CD8-positive, alpha-beta memory T cell (primary cell): Measurements from ENCODE around the gene C15orf39. TPM values are rescaled to one million over a fixed set of nuclear protein-coding genes. Genes with fewer than 3 reads are reported as not detected.

Experiments used
- CTCF ChIA-PET: fragments of 350-600 bp; sonication (Branson Sonifier 250); formaldehyde crosslinking; loops from one replicate; lab custom pipeline; 2021; ENCODE audit warnings: antibody characterized with exemption; lab: Charles Lee
- POLR2A ChIA-PET: fragments of 350-600 bp; sonication (Branson Sonifier 250); formaldehyde crosslinking; loops from one replicate; lab custom pipeline; 2021; ENCODE audit warnings: antibody characterized with exemption; lab: Charles Lee
- DNase-seq, 5 donors: peaks; one replicate each; pipeline versions ENCODE4 v3.0.0 to v3.0.0-alpha.2; 2020 to 2022; ENCODE audit warnings: mixed read lengths in 1 of 5
- H3K27ac ChIP-seq: one replicate; pipeline ENCODE4 v1.7.0; 2013; ENCODE audit warnings: low read depth, mild to moderate bottlenecking, low read length, moderate library complexity
- H3K27me3 ChIP-seq: 2 replicates; pipeline ENCODE4 v1.7.0; 2013; ENCODE audit warnings: low read length, mild to moderate bottlenecking; ENCODE audit not compliant: insufficient read depth, poor library complexity, severe bottlenecking
- H3K36me3 ChIP-seq: 2 replicates; pipeline ENCODE4 v1.7.0; 2013; ENCODE audit warnings: mild to moderate bottlenecking, low read length, moderate library complexity; ENCODE audit not compliant: insufficient read depth
- H3K4me1 ChIP-seq: 2 replicates; pipeline ENCODE4 v1.7.0; 2013; ENCODE audit warnings: mild to moderate bottlenecking, low read length, moderate library complexity; ENCODE audit not compliant: insufficient read depth
- H3K4me3 ChIP-seq: 2 replicates; pipeline ENCODE4 v1.7.0; 2013; ENCODE audit warnings: mild to moderate bottlenecking, low read length
- H3K9me3 ChIP-seq: 2 replicates; pipeline ENCODE4 v1.7.0; 2013; ENCODE audit warnings: mild to moderate bottlenecking, low read length
- H3K27ac Mint-ChIP-seq, 8 donors: one replicate each; pipeline ENCODE4 v1.8.0; 2020 to 2021; ENCODE audit warnings: mixed read lengths in 8 of 8, mild to moderate bottlenecking in 6 of 8, inconsistent platforms in 3 of 8, moderate library complexity in 3 of 8
- H3K27me3 Mint-ChIP-seq, 2 donors: one replicate each; pipeline ENCODE4 v1.8.0; 2020 to 2021; ENCODE audit warnings: mixed read lengths in 2 of 2, mild to moderate bottlenecking in 1 of 2, moderate library complexity in 1 of 2
- H3K36me3 Mint-ChIP-seq, 3 donors: one replicate each; pipeline ENCODE4 v1.8.0; 2020 to 2021; ENCODE audit warnings: mixed read lengths in 3 of 3, inconsistent platforms in 1 of 3, mild to moderate bottlenecking in 1 of 3
- H3K4me1 Mint-ChIP-seq, 3 donors: one replicate each; pipeline ENCODE4 v1.8.0; 2020 to 2021; ENCODE audit warnings: mixed read lengths in 3 of 3, inconsistent platforms in 1 of 3, mild to moderate bottlenecking in 1 of 3
- H3K4me3 Mint-ChIP-seq, 7 donors: one replicate each; pipeline ENCODE4 v1.8.0; 2020 to 2021; ENCODE audit warnings: mixed read lengths in 7 of 7, mild to moderate bottlenecking in 6 of 7, moderate library complexity in 4 of 7, inconsistent platforms in 2 of 7
- H3K9me3 Mint-ChIP-seq, 5 donors: one replicate each; pipeline ENCODE4 v1.8.0; 2020 to 2022; ENCODE audit warnings: mixed read lengths in 5 of 5, mild to moderate bottlenecking in 3 of 5, moderate library complexity in 2 of 5, inconsistent platforms in 1 of 5
- polyA plus RNA-seq: library from polyadenylated mRNA; unstranded; fragments of 300-500 nt; fragmentation: Illumina TruSeq; gene quantifications from one replicate; pipeline ENCODE4 v1.2.3, GENCODE V29; 2021
- total RNA-seq, 2 experiments: library from RNA; stranded (reverse); gene quantifications; one replicate each; pipeline ENCODE4 v1.2.3, GENCODE V29; 2021

The C15orf39 gene
- total and polyA plus RNA-seq, 3 experiments from 2014 or later, result 6.1 to 32.0 (median 29.8) TPM

DNA sequence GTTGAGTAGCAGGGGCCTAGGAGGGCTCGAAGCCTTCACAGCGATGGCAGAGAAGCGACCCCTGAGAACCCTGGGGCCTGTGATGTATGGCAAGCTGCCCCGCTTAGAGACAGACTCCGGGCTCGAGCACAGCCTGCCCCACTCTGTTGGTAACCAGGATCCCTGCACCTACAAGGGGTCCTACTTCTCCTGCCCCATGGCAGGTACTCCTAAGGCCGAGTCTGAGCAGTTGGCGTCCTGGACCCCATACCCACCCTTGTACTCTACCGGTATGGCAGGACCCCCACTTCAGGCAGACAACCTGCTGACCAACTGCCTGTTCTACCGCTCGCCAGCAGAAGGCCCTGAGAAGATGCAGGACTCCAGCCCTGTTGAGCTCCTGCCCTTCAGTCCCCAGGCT lies 4.3 kb downstream of the C15orf39 start:
- peaks cover 26% of the 10 kb centered on the region for H3K36me3 ChIP-seq
- Mint-ChIP-seq H3K27ac (peak overlapping the region in 1 of 8 donors; percentile 32), H3K36me3 (peaks cover 0 to 55% (median 2%) of the 10 kb centered on the region in 3 donors), H3K9me3 (no peaks in the 10 kb centered on the region), H3K4me1 (peaks cover 39 to 59% (median 44%) of the 10 kb centered on the region in 3 donors), H3K4me3 (no peak overlapping the region), H3K27me3 (peaks cover 0 to 1% of the 10 kb centered on the region in 2 donors)
- ChIA-PET POLR2A (interaction anchor here (0.6 kb wide), 1 partner anchor 1150 kb away, joined by 6 read pairs; no protein-coding TSS in a partner anchor), CTCF (interaction anchor here (4.4 kb wide), 1 partner anchor 176 kb away, joined by 57 read pairs; no protein-coding TSS in a partner anchor)
- no peaks in the 10 kb centered on the region for H3K27me3 ChIP-seq
- H3K4me1 ChIP-seq, result peaks cover 30% of the 10 kb centered on the region
- H3K4me3 ChIP-seq, result no peak overlapping the region
- no peak for DNase-seq
- no peaks in the 10 kb centered on the region for H3K9me3 ChIP-seq
- no peak overlapping the region for H3K27ac ChIP-seq

DNA sequence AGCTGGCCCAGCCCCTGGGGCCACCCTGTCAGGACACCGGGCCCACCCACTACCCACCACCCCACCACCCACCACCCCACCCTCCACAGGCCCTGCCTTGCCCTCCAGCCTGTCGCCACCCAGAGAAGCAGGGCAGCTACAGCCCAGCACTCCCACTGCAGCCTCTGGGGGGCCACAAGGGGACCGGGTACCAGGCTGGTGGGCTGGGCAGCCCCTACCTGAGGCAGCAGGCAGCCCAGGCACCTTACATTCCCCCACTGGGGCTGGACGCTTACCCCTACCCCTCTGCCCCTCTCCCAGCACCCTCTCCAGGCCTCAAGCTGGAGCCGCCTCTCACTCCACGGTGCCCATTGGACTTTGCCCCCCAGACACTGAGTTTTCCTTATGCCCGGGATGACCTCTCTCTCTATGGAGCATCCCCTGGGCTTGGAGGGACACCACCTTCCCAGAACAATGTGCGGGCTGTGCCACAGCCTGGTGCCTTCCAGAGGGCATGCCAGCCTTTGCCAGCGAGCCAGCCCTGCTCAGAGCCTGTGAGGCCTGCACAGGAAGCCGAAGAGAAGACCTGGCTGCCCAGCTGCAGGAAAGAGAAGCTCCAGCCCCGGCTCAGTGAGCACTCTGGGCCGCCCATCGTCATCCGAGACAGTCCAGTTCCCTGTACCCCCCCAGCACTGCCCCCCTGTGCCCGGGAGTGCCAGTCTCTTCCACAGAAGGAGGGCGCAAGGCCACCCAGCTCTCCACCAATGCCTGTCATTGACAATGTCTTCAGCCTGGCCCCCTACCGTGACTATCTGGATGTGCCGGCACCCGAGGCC lies 5.3 kb downstream of the C15orf39 start:
- DNase-seq, result no peak
- peak overlapping the region in 1 of 8 donors; percentile 86 for H3K27ac Mint-ChIP-seq
- Histone ChIP-seq H3K4me1 (peaks cover 25% of the 10 kb centered on the region), H3K9me3 (no peaks in the 10 kb centered on the region), H3K27ac (no peak overlapping the region), H3K27me3 (no peaks in the 10 kb centered on the region), H3K4me3 (no peak overlapping the region), H3K36me3 (peaks cover 35% of the 10 kb centered on the region)
- ChIA-PET CTCF (interaction anchor here (1.5 to 4.4 kb wide), 3 partner anchors 164 to 178 kb away, joined by 6 to 57 read pairs (median 8); no protein-coding TSS in a partner anchor), POLR2A (no interaction called here)
- H3K27me3 Mint-ChIP-seq, result peaks cover 0 to 1% of the 10 kb centered on the region in 2 donors
- H3K4me3 Mint-ChIP-seq, result no peak overlapping the region
- H3K4me1 Mint-ChIP-seq, result peaks cover 38 to 59% (median 41%) of the 10 kb centered on the region in 3 donors
- no peaks in the 10 kb centered on the region for H3K9me3 Mint-ChIP-seq
- peaks cover 0 to 62% (median 2%) of the 10 kb centered on the region in 3 donors for H3K36me3 Mint-ChIP-seq

DNA sequence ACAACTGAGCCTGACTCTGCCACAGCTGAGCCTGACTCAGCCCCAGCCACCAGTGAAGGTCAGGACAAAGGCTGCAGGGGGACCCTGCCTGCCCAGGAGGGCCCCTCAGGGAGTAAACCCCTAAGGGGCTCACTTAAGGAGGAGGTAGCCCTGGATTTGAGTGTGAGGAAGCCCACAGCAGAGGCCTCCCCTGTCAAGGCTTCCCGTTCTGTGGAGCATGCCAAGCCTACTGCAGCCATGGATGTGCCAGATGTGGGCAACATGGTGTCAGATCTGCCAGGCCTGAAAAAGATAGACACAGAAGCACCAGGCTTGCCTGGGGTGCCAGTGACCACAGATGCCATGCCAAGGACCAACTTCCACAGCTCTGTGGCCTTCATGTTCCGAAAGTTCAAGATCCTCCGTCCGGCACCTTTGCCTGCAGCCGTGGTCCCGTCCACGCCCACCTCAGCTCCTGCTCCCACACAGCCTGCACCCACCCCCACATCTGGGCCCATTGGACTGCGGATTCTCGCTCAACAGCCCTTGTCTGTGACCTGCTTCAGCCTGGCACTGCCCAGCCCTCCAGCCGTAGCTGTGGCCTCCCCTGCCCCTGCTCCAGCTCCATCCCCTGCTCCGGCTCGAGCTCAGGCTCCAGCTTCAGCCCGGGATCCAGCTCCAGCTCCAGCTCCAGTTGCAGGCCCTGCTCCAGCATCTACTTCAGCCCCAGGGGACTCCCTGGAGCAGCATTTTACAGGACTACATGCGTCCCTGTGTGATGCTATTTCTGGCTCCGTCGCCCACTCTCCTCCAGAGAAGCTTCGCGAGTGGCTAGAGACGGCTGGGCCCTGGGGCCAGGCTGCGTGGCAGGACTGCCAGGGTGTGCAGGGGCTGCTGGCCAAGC lies 6.2 kb downstream of the C15orf39 start:
- Histone ChIP-seq H3K4me3 (no peak overlapping the region), H3K27ac (no peak overlapping the region), H3K36me3 (peaks cover 35% of the 10 kb centered on the region), H3K4me1 (peaks cover 24% of the 10 kb centered on the region), H3K9me3 (no peaks in the 10 kb centered on the region), H3K27me3 (no peaks in the 10 kb centered on the region)
- ChIA-PET POLR2A (no interaction called here), CTCF (interaction anchor here (1.5 to 1.7 kb wide), 2 partner anchors 165 to 179 kb away, joined by 6 to 8 read pairs; no protein-coding TSS in a partner anchor)
- peak overlapping the region in 1 of 8 donors; percentile 86 for H3K27ac Mint-ChIP-seq
- no peak for DNase-seq
- H3K9me3 Mint-ChIP-seq, result no peaks in the 10 kb centered on the region
- no peaks in the 10 kb centered on the region for H3K27me3 Mint-ChIP-seq
- H3K4me3 Mint-ChIP-seq, result no peak overlapping the region
- peaks cover 0 to 69% (median 6%) of the 10 kb centered on the region in 3 donors for H3K36me3 Mint-ChIP-seq
- H3K4me1 Mint-ChIP-seq, result peaks cover 39 to 58% (median 41%) of the 10 kb centered on the region in 3 donors

DNA sequence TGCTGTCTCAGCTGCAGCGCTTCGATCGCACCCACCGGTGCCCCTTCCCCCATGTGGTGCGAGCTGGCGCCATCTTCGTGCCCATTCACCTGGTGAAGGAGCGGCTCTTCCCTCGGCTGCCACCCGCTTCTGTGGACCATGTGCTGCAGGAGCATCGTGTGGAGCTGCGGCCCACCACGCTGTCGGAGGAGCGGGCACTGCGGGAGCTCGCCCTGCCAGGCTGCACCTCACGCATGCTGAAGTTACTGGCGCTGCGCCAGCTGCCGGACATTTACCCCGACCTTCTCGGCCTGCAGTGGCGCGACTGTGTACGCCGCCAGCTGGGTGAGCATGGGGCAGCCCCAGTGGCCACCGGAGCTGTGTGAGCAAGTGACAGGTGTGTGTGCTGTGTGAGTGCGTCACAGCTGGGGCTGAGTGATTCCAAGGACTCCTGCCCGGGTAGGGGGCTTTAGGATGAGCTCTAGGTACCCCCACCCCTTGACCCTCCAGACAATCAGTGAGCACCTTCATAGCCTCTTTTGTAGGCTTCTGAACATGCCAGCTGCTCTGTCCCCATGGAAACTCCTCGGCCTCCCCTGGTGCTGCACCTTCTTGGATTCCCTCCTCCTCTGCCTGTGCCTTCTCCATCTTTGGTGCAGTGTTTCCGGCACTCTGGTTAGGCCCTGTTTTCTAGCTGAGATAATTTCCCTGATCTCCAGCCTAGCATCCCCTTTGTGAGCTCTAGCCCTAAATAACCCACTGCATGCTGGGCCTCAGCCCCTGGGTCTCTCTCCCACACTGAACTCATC lies 7.0 kb downstream of the C15orf39 start:
- no peak overlapping the region for H3K4me3 ChIP-seq
- ChIA-PET CTCF (interaction anchor here (0.8 to 1.7 kb wide), 4 partner anchors 12 to 185 kb away, joined by 3 to 8 read pairs (median 5); partner anchors contain the start of gene PPCDC), POLR2A (no interaction called here)

DNA sequence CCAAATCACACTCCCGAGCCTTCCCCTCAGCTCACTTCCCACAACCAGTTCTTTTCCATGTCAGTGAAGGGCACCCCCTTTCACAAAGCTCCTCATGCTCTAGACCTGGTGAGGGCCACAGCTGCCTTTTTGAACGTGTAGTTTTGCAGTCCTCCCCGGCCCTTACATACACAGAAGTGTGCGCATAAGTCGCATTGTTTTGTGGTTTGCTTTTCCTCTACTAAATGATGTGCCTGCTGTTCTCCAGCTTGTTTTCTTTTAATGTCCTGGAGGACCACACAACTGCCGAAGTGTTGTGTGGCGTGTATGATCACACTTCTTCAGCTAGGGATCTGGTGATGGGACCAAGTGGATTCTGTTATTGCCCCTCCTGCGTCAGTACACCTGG lies 7.6 kb downstream of the C15orf39 start:
- peaks cover 0 to 73% (median 7%) of the 10 kb centered on the region in 3 donors for H3K36me3 Mint-ChIP-seq
- H3K4me3 Mint-ChIP-seq, result peak overlapping the region in 1 of 7 donors; percentile 12
- ChIA-PET POLR2A (no interaction called here), CTCF (interaction anchor here (0.8 to 1.2 kb wide), 3 partner anchors 11 to 185 kb away, joined by 3 to 7 read pairs (median 3); partner anchors contain the start of gene PPCDC)
- no peaks in the 10 kb centered on the region for H3K9me3 ChIP-seq
- peaks cover 10% of the 10 kb centered on the region for H3K4me1 ChIP-seq
- H3K9me3 Mint-ChIP-seq, result no peaks in the 10 kb centered on the region
- H3K27me3 Mint-ChIP-seq, result no peaks in the 10 kb centered on the region
- H3K4me1 Mint-ChIP-seq, result peaks cover 27 to 44% (median 30%) of the 10 kb centered on the region in 3 donors
- no peak for DNase-seq
- no peaks in the 10 kb centered on the region for H3K27me3 ChIP-seq
- no peak overlapping the region for H3K4me3 ChIP-seq
- H3K36me3 ChIP-seq, result peaks cover 35% of the 10 kb centered on the region
- H3K27ac ChIP-seq, result no peak overlapping the region
- H3K27ac Mint-ChIP-seq, result peak overlapping the region in 4 of 8 donors; percentile 7 to 66 (median 58)

More for the DNA sequence above, 7.0 kb downstream of the C15orf39 start:
- Mint-ChIP-seq H3K36me3 (peaks cover 0 to 70% (median 7%) of the 10 kb centered on the region in 3 donors), H3K27me3 (no peaks in the 10 kb centered on the region), H3K4me3 (peak overlapping the region in 1 of 7 donors; percentile 12), H3K9me3 (no peaks in the 10 kb centered on the region), H3K27ac (peak overlapping the region in 3 of 8 donors; percentile 60 to 78 (median 66)), H3K4me1 (peaks cover 33 to 49% (median 35%) of the 10 kb centered on the region in 3 donors)
- Histone ChIP-seq H3K36me3 (peaks cover 35% of the 10 kb centered on the region), H3K27ac (no peak overlapping the region), H3K9me3 (no peaks in the 10 kb centered on the region), H3K4me1 (peaks cover 16% of the 10 kb centered on the region), H3K27me3 (no peaks in the 10 kb centered on the region)
- DNase-seq, result no peak

DNA sequence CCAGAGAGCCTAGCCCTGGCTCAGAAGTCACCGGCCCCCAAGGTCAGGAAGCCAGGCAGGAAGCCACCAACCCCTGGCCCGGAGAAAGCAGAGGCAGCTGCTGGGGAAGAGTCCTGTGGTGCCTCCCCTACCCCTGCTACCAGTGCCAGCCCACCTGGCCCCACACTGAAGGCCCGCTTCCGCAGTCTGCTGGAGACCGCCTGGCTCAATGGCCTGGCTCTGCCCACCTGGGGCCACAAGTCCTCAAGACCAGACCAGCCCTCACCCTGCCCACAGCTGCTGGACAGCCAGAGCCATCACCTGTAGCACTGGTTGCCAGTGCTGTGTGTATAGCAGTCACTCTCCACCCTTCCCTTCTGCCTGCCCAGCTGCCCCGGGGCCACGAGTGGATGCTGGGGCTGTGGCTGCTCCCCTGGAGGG lies 9.1 kb downstream of the C15orf39 start:
- Mint-ChIP-seq H3K4me3 (no peak overlapping the region), H3K36me3 (peaks cover 0 to 73% (median 7%) of the 10 kb centered on the region in 3 donors), H3K27ac (peak overlapping the region in 1 of 8 donors; percentile 52), H3K4me1 (peaks cover 18 to 32% (median 21%) of the 10 kb centered on the region in 3 donors), H3K9me3 (no peaks in the 10 kb centered on the region), H3K27me3 (no peaks in the 10 kb centered on the region)
- Histone ChIP-seq H3K4me3 (no peak overlapping the region), H3K9me3 (no peaks in the 10 kb centered on the region), H3K27me3 (no peaks in the 10 kb centered on the region), H3K27ac (no peak overlapping the region), H3K36me3 (peaks cover 35% of the 10 kb centered on the region), H3K4me1 (peaks cover 6% of the 10 kb centered on the region)
- POLR2A ChIA-PET, result no interaction called here
- CTCF ChIA-PET, result no interaction called here
- DNase-seq, result no peak
